Left forelimb (tissue), 1 donor: ENCODE measurements around the gene SDK1.

Experiments
- DNase-seq: peaks from one replicate; pipeline ENCODE4 v3.0.0-alpha.2; 2018; ENCODE audit warnings: low spot score

Gene SDK1

DNA sequence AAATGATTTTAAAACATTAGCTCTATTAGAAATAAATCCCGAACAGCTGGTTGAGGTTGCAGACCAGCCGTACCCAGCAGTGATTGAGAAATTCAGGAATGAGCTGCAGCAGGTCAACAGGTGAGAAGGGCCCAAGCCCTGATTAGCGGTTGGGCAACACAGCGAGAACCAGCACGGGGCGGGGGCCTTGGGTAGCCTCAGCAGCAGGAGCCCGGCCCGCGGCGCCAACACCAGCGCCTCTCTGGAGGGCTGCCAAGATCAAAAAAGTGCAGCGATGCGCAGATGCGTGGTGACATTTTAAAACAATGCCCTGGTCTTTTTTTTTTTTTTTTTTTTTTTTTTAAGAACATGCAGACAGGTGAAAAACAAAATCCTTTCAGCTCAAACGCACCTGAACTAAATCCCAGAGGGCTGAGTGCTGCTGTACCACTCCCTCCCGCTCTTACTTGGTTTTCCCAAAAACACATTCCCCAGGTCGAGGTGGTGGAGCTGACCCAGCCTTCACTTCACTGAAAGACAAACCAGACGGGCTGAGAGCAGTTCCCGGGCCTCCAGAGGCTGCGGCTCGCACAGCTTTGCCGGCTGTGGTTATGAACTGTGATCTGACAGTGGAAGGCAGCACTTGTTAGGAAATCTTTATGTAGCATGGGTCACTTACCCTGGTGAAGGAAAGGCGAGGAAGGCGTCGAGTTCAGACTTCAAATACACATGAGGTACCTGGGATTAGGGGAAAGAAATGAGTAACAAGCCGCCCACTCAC, 579.4 kb downstream of the SDK1 start:
- DNase-seq: no peak

DNA sequence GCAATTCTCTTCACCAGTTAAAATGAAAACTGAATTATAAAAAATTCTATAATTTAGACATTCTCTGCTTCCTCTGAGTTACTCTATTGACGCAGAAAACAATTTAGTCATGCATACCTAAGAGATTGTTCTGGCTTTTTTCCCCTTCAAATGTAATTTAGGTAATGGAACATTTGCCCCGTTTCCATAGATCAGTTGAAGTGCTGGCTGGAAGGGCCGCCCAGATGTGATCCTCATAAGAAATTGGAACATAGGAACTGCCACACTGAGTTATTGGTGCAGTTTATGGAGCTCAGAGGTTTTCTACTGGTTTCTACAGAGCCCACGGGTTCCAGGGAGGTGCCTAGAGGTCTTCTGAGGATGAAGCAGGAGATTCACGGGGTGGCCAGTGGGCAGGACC, 581.7 kb downstream of the SDK1 start:
- DNase-seq: no peak

DNA sequence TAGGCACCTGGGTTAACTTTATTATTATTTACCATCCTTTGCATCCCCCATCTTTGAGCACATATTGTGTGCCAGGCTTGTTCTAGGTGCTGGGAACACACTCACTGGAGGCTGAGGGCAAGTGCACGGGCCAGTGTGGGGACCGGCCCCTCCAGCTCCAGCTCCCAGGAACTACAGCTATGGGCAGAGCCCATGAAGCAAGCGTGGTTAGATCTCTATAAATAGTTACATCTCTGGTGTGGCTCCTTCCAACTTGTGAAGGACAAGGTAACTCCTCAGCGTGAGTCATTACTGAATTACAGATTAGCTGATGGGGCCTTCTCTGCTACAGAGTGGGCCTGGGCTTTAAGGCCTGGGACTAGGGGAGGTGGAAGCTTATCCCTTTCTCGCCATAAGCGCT, 583.5 kb downstream of the SDK1 start:
- no peak for DNase-seq

DNA sequence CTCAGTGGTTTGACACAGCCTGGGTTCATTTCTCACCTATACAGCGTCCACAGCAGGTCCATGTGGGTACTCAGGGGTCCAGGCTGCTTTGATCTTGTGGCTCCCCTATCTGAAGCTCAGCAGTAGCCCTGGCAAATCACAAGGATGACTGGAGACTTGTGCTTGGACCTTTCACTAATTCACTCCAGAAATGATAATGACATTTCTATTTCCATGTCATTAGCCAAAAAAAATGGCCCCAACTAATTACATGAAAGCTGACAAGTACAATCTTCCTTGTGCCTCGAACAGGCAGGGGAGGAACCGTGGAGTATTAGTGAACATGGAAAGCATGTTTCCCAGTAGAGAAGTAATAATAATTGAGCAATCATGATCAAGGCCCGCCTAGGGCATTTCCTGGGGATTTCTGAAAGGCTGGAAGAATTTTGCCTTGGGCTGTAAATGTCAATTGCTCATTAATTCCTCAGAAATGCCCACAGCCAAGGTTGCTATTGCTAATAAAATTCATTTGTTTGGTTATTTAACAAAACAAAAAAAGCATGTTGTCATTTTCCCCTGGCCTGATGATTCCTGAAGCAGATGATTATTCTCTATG, 586.1 kb downstream of the SDK1 start:
- no peak for DNase-seq

DNA sequence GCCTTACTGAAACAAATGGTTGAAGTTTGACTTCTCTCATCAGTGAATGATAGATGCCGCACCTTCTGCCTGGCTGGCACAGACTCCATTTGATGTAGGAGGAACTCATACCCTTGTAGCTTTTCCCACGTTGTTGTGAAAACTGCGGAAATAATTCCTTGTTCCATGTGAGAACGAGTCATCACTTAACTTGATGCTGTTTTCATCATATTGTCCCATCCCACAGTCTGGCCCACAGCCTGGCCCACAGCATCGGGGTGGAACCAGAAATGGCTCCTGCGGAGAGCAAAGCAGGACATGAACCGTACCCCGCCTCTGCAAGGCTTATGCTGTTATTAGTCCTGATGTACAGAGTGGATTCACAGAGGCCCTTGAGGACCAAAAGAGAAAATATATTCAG, 587.0 kb downstream of the SDK1 start:
- DNase-seq: no peak

DNA sequence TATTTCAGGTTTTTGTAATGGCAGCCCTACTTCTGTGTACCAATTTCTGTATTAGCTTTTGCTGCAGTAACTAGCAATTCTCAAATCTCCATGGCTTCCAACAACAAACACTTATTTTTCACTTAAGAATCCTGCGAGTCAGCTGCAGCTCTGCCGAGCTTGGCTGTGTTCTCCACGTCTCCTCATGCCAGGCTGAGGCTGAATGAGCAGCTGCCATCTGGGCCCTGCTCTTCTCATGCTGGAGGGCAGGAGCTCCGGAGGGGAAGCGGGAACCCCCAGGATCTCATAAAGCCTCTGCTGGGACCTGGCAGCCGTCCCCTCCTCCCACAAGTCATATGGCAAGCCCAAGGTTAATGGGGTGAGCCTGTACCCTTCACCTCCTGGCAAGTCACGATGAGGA, 591.1 kb downstream of the SDK1 start:
- DNase-seq: no peak

DNA sequence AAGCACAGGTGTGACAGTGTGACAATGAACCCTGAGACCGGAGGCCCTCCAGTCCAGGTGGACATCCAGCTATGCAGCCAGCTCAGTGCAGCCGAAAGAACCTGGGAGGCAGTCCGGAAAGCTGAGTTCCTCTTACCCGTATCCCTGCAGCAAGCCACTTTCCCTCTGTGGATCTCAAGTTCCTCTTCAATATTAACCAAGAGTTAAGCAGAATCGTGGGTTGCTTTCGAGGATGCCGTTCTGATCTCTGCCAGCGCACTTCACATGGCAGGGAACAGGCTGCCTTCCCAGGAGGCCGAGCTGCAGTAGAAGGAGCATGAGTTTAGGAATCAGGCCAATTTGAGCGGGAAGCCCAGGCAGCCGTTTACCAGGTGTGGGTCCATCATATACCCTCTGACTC, 591.6 kb downstream of the SDK1 start:
- DNase-seq: no peak

DNA sequence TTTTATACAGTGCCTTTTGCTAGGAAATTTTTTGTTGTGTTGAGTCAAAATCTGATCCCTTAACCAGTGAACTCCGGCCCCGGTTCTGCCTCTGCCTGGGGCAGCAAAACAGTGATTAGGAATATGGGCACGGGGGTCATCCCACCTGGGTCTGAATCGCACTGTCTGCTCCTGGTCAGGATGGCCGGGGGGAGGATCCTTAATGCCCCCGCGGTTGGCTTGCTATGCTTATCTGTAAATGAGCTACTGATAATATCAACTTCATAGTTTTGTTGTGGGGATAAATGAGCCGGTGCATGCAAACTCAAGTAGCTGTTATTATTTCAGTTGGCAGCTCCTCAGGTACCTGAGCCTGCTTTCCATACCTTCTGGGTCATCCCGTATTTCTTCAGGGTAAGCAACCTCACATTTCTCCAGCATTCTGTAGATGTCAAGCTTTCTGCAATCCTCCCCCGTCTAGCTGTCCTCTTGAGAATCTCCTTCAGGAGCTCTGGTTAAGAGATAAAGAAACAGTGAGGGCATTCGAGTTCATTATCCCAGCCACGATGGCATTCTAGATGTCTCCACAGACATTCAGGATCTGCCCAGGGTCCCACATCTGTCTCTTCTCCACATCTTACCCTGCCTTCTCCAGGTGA, 592.2 kb downstream of the SDK1 start:
- DNase-seq: no peak

DNA sequence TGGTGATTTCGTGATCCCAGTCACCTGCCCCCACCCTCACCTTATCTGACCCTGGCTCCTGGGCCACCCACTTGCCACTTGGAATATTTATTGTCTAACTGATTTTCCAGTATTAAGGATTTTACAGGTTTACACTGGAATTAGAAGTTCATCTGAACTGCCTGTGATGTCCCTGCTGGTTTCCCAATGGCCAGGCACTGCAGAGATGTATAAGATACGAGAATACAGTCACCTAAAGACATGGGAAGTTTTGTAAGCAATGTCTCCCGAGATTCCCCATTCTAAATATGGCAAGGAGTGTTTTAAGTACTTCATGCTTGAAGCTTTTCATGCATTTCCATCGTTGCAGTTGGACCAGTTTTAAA, 592.7 kb downstream of the SDK1 start:
- DNase-seq: no peak

DNA sequence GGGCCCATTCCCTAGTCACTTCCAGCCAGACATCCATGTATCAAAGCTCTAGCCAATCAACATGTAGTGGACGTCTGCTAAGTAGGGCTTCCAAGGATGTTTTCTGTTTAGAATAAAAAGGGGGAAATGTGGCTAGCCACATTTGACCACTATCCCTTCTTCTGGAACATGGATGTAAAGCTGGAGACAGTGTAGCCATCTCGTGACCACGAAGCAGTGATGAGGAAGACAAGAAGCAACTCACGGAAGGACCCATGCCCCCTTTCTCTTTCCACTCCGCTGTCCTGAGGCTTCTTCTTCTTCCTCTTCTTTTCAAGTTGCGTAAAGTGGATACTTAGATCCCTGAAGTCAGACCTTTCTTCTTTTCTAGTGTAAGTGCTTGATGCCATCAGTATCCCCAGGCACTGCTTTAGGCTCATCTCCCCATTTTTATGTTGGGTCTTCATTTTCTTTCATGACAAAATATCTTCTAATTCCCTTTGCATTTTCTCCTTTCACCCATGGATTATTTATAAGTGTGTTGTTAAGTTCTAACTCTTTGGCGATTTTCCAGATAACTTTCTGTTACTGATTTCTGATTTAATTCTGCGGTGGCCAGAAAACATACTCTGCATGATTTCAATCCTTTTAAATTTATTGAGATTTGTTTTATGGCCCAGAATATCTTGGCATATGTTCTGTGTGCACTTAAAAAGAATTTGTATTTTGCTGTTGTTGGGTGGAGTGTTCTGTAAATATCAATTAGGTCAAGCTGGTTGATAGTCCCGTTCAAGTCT, 594.5 kb downstream of the SDK1 start:
- DNase-seq: no peak

DNA sequence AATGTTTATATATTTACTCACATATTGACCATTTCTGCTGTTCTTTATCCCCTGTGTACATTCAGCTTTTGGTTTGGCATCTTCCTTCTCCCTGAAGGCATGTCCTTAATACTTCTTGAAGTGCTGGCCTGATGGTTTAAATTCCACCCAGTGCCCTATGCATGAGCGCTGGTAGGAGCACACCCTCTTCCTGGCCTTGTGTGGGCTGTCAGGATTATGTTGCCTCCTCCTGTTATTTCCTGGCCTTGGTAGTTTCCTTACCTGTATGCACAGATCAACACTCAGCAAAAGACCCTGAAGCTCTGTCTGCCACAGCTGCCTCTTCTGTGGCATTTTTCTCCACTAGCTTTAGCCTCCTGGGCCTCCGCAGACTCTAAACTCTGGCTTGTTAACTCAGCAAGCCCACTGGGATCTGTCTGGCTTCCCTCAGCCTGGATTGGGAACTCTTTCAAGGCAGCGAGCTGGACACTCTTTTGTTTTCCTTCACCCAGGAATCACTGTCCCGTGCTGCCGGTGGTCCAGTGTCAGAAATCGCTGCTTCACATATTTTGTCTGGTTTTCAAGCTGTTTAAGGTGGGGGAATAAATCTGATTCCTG, 595.2 kb downstream of the SDK1 start:
- no peak for DNase-seq

DNA sequence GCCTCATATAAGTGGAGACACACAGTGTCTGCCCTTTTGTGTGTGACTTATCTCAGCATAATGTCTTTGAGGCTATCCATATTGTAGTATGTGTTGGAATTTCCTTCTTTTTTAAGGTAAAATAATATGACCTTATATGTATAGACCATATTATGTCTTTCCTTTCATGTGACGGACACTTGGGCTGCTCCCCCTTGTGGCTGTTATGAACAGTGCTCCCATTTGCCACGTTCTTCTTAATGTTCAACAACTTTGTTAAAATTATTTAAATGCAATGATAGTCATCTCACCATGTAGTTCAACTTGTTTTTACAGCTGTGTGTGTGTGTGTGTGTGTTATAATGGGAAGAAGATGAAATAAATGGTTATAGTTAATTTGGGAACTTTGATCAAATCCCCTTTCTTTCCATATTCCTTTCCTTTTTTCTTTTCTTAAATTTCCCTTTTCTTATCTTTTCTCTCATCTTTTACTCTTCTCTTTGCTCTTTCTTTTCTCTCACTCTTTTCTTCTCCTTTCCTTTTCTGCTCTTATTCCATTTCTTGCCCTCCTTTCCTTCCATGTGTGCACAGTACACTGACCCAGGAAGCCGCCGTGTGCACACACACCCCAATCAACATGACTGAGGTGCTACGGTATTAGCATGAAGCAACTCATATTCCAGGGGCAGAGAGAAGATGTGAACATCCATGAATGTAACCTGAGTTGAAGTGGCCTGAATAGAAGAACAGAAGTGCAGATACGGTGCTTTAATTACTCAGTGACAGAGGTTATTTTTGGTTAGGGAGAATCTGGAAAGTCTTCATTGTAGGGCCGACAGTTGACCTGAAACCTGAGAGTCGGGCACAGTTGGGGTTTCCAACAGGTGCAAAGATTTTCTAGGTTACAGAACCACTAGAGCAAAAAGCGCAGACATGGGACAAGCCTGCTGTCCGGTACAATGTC, 596.6 kb downstream of the SDK1 start:
- DNase-seq: no peak

DNA sequence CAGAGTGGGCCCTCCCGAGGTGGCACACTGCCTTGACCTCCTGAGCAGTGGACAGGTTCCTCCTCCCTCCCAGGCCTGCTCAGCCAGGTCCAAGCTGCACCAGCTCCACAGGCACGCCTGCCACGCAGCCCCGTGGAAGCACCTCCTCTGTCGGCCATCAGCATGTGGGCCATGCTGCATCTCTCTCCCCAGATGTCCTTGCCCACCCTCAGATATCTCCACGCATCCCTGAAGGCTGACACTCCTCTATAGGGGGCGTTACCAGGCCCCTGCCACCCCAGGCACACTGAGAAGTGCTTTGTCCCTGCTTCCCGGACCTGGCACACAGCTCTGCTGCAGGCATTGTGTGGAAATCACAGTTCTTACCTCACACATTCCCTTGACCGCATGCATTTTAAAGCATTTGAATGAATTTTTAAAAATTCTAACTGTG, 598.5 kb downstream of the SDK1 start:
- DNase-seq: no peak

DNA sequence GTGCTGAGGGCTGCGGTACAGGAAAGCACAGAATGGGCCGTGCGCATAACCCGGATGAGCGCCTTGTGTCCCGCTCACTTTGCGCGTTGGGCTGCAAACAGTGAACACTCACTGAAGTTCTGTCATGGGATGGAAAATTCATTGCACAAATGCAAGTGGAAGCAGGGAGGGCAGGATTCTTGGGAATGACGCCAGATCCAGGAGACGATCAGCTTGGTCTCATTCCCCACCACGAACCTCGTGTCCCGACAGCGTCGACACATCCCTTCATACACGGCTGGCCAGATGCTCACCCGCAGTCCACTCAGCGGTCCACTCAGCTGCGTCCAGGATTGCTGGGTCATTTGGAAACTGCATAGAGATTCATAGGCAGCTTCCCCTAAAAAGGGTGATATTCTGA, 607.1 kb downstream of the SDK1 start:
- DNase-seq: no peak

DNA sequence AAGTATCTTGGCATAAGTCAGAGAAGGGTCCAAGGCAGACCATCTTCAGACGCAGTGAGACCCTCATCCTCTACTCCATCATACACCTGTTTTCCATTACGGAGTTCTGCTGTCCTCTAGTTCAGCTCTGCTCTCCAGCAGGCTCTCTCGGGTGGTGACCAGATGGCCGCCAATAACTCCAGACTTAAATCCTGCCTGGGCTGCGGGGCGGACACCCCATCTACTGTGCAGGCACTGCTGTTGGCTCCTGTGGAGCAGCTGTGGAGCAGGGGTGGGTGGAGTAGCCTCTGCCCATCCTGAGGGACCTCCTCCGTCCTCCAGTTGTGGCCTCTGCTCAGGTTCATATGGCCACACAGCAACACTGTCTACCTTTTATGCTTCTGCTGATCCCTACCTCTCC, 608.1 kb downstream of the SDK1 start:
- no peak for DNase-seq

DNA sequence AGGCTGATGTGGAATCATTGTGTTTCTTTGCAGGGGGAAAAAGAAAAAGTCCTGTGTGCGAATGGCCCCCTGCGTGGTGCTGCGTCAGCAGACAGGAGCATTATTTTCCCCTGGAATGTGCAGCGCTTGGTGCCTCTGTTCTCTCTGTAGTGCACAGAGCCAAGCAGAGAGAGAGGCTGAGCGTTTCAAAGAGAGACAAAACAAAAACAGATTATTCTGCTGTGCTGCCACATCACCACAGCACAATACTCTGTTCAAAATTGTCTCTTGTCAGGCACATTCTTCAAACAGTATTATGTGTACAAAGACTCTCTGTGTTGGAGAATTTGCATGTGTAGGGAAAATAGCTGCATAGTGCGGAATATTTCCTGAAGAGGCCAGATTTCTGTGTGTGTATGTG, 609.0 kb downstream of the SDK1 start:
- no peak for DNase-seq

DNA sequence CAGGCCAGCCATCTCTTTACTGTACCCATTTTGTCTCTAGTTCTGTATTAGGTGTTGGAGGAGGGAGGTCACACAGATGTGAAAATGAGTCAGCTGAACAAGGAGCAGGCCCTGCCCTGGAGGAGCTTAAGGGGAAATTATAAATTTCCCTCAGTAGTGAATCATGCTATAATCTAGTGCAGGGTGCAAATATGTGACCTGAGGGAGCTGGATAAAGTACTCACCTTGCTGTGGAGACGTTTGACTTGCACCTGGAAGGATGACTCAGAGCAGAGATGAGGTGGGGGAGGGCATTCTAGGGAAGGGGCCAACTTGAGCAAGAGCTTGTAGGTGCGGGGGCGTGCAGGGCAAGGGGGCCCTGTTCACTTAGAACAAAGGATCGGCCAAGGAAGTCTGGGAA, 610.6 kb downstream of the SDK1 start:
- DNase-seq: no peak

DNA sequence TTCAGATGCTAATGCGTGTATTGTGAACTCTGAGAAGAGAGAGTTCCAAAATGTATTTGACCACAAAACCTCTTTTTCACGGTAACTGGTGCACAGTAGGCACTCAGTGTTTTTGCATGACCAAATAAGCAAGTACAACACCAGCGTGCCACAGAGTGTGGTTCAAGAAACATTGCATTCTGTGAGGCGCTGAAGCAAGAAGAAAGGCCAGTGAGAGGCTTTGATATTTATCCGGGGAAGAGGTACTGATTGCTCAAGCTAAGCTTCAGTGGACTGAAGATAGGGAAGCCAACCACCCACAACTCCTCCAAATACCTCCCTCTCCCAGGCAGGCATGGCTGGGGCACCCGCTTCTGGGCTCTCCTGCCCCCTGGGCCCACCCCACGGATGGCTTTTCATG, 611.2 kb downstream of the SDK1 start:
- DNase-seq: no peak

DNA sequence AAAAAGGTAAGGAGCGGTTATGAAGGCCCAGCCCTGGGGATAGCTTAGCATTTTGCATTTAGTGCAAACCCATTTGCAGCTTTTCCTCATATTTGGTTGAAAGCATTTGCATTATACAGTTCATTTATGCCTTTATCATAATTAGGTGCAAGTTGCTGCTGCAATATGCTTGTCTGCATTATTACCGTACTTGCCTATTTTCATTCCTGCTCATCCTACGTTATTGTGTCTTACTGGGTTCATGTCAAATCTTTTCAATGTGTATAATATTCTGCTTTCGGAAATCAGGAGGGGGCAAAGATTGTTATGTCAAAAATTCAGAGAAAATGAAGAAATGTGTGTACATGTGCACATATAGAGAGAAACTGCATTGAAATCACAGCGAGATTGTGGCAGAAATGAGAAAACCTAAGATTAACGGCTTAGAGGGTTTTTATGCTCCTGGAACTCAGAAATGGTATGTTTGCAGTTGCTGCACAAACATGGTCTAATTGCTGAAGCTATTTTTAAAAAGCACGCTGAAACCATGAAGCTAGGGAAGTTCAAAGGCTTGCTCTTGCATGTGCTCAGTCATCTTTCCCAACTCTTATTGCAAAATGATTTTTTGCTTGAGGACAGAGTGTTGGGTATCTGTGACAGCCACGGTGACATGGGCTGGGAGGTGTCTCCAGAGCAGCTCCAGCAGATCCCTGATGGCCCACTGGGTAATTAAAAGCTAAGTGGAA, 613.2 kb downstream of the SDK1 start:
- DNase-seq: no peak

DNA sequence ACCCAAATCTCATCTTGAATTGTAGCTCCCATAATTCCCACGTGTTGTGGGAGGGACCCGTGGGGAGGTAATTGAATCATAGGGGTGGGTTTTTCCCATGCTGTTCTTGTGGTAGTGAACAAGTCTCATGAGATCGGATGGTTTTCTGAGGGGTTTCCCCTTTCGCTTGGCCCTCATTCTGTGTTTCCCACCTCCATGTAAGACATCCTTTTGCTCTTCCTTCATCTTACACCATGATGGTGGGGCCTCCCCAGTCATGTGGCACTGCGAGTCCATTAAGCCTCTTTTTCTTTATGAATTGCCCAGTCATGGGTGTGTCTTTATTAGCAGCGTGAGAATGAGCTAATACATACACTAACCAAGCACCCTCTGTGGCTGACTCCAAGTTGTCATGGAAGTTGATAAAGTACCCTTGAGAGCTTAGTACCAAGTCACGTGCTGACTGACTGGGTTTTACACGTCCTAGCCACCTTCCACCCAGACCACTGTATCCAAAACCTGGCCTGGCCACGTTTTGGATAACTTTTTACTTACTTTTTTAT, 614.4 kb downstream of the SDK1 start:
- no peak for DNase-seq
